ENCODE data around the gene TGM6.

DNA sequence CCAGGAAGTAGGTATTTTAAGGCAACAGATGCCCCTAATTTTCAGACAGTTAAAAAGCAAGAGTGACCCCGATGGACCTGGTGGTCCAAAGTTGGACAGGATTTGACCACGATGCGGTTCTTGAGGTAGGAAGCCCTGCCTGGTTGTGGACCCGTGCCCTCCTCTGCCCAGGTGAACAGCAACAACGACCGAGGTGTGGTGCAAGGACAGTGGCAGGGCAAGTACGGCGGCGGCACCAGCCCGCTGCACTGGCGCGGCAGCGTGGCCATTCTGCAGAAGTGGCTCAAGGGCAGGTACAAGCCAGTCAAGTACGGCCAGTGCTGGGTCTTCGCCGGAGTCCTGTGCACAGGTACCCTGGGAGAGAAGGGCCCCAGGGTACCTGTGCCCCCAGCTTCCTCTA is 18.7 kb downstream of the TGM6 start:
- no peak for TF ChIP-seq POLR2A (IDR thresholded peaks at IDR 0.05)
- no peak for TF ChIP-seq CTCF (IDR thresholded peaks at IDR 0.05)
